ENCODE results near the gene FOLR2. TPM values are rescaled to one million over a fixed set of nuclear protein-coding genes. Genes with fewer than 3 reads are reported as not detected.

FOLR2 gene
- total RNA-seq (2022; extraction: Qiagen RNA extraction) = not detected in 5 replicates

GRCh38 chr11:72216638-72217037, at the start of gene FOLR2:
Gene FOLR2 (plus strand): TSS chr11:72216794. CDS start chr11:72218585, 1,791 bp downstream.

DNA sequence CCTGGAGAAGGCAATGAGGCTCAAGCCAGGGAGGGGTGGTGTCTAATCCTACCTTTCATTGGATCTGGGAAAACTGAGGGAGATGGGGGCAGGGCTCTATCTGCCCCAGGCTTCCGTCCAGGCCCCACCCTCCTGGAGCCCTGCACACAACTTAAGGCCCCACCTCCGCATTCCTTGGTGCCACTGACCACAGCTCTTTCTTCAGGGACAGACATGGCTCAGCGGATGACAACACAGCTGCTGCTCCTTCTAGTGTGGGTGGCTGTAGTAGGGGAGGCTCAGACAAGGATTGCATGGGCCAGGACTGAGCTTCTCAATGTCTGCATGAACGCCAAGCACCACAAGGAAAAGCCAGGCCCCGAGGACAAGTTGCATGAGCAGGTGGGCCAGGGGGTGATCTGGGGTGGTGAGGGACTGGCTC, 24.6 kb upstream of the FOLR2 start, which contains the start of gene FOLR1:
FOLR1 (plus strand) TSS at position 180 of the 421 bp plus-strand sequence; CDS start at position 214, 34 bp downstream.

GRCh38 chr11:72224564-72225410, 8.2 kb downstream of the FOLR2 start, which contains the start of gene INPPL1:
Gene INPPL1 (plus strand): TSS chr11:72224767. CDS start chr11:72224985, 218 bp downstream.

GRCh38 chr11:72244060-72244360, 27.4 kb downstream of the FOLR2 start, which contains the start of gene PHOX2A:
Gene PHOX2A (minus strand): TSS chr11:72244176. CDS start chr11:72244004, 172 bp downstream.

Other genes with a start within 250 kb of the FOLR2 start
- gene IL18BP, start 217.9 kb upstream of the FOLR2 start, total RNA-seq (2022; extraction: Qiagen RNA extraction) = 2.4 to 3.5 TPM (median 2.8 TPM) in 5 replicates
- 51.8 to 68.5 TPM (median 64.2 TPM) in 5 replicates for gene NUMA1, start 136.3 kb upstream of the FOLR2 start, total RNA-seq (2022; extraction: Qiagen RNA extraction)
- 6.1 to 10.9 TPM (median 8.4 TPM) in 5 replicates for gene LRRC51, start 135.9 kb upstream of the FOLR2 start, total RNA-seq (2022; extraction: Qiagen RNA extraction)
- gene LAMTOR1, start 113.5 kb upstream of the FOLR2 start, total RNA-seq (2022; extraction: Qiagen RNA extraction) = 119 to 153 TPM (median 143 TPM) in 5 replicates
- not detected in 5 replicates for gene TOMT, start 110.9 kb upstream of the FOLR2 start, total RNA-seq (2022; extraction: Qiagen RNA extraction)
- gene ANAPC15, start 104.1 kb upstream of the FOLR2 start, total RNA-seq (2022; extraction: Qiagen RNA extraction) = 69.2 to 92.6 TPM (median 84.6 TPM) in 5 replicates
- gene FOLR3, start 81.1 kb upstream of the FOLR2 start, total RNA-seq (2022; extraction: Qiagen RNA extraction) = 0.22 TPM in 1 of 5 replicates, not detected in the others
- gene FOLR1, start 24.7 kb upstream of the FOLR2 start, total RNA-seq (2022; extraction: Qiagen RNA extraction) = 0.14 TPM in 1 of 5 replicates, not detected in the others
- 58.6 to 72.2 TPM (median 68.1 TPM) in 5 replicates for gene INPPL1, start 8.0 kb downstream of the FOLR2 start, total RNA-seq (2022; extraction: Qiagen RNA extraction)
- not detected in 5 replicates for gene PHOX2A, start 27.4 kb downstream of the FOLR2 start, total RNA-seq (2022; extraction: Qiagen RNA extraction)
- 12.8 to 17.4 TPM (median 17.3 TPM) in 5 replicates for gene CLPB, start 217.7 kb downstream of the FOLR2 start, total RNA-seq (2022; extraction: Qiagen RNA extraction)

Measured in A549 treated with Hydrocortisone at 1 μM for 4 hours (cell line).